NCI-H2107 (cell line): ENCODE data around the gene KRTAP12-2.

Source experiments
- DNase-seq: peaks from one replicate; lab custom pipeline; 2025; lab: John Stamatoyannopoulos, UW

The KRTAP12-2 gene

GRCh38 chr21:44626673-44627143, 40.0 kb downstream of the KRTAP12-2 start, which contains the start of gene KRTAP10-9:
KRTAP10-9 (plus strand) TSS chr21:44627093; CDS start chr21:44627172, 79 bp downstream.
- DNase-seq, result no peak

DNA sequence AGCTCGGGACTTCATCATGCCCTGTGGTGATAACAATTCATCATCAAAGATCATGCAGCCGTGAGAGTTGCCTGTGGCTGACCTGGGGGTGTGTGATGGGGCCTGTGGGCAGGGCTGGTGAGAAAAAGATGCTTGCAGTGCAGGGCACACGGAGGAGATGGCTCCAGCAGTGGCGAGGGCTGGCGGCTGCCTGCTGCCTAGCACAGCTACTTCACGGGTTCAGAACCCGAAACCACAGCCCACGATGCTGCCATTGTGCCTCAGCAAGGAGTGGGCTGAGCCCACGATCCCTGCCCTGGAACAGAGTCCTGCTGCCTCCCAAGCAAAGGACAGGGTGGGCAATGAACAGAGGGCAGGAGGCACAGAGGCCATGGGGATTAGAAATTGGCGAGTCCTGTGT, 40.5 kb downstream of the KRTAP12-2 start:
- DNase-seq, result no peak

- DNase-seq, result no peak
These were observed 41.0 kb downstream of the KRTAP12-2 start for GRCh38 chr21:44625756-44626155.

DNA sequence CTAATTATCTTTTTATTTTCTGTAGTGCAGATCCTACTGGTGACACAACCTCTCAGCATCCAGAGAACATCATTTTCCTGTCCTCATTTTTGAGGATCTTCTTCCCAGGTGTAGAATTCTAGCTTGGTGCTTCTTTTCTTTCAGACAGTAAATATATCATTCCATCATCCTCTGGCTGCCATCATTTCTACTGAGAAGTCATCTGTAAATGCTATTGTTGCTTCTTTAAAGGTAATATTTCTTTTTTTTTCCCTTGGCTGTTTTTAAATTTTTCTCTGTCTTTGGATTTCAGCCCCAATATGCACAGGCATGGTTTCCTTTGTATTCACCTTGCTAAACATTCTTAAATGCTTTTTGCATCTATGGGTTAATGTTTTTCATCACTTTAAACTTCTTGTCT, 43.2 kb downstream of the KRTAP12-2 start:
- DNase-seq, result no peak

- no peak for DNase-seq
These were observed 46.8 kb downstream of the KRTAP12-2 start for GRCh38 chr21:44619886-44620285.

GRCh38 chr21:44618909-44619308, 47.8 kb downstream of the KRTAP12-2 start:
- DNase-seq, result no peak

DNA sequence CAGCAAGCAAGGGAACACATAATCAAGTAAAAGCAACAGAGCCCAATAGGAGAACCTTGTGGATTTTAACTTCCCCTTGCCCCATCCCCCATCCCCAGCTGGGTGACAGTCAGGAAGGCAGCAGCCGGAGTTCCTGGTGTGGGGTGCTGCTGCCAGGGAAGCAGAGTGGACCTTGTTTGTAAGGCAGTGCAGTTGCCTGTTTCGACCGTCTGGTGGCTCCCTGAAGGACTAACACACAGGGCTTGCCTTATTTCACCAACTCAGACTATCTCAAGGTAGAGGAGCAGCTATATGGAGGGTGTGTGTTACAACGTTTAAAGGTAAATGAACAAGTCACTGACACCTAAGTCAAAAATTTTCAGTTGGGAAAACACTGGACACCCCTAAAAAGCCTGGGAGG, 48.2 kb downstream of the KRTAP12-2 start:
- DNase-seq, result no peak

GRCh38 chr21:44617071-44617501, 49.6 kb downstream of the KRTAP12-2 start:
- DNase-seq, result no peak

- DNase-seq, result no peak
These were observed 50.2 kb downstream of the KRTAP12-2 start for GRCh38 chr21:44616591-44616926.
